ENCODE measurements around the gene CDH8. TPM values are rescaled to one million over a fixed set of nuclear protein-coding genes. Genes with fewer than 3 reads are reported as not detected.

CDH8 gene
- total RNA-seq, 8 experiments from 2014 or later: 0.61 to 70.0 (median 20.3) TPM

DNA sequence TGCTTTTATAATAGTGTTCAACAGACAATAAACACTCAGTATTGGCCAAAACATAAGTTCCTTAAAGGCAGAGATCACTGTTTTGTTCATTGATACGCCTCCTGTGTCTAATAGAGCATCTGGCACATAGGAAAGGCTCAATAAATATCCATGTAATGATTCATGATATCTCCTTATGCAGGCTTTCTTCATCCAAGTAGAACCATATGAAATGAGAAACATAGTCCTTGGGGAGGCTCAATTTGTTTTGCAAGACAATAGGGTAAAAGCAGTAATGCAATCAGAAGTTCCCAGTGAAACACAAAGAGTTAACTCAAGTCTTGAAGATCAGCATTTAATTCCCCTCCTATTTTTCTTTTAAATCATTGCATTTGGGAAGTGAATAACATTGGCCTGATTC is 16.4 kb downstream of the CDH8 start:
- in situ Hi-C loops (cut with MboI; ENCODE audit: low pct_unique_long_range_greater_than_20kb in 2 of 9, low sequenced_read_pairs in 9 of 9, unreplicated experiment in 9 of 9): no loop called here
- Histone ChIP-seq H3K27ac (no peak overlapping the region), H3K4me1 (replicated peaks in 1 of 2) (peaks cover 9 to 10% of the 10 kb centered on the region in 2 donors), H3K4me3 (no peak overlapping the region)
- no peak for ATAC-seq (replicated peaks in 6 of 8)
- 0 to 100% (median 82%) methylated on average over 1 of the region's 1 CpG; no CpG with 5 or more reads in 2 of the 10 experiments for WGBS, 10 experiments

DNA sequence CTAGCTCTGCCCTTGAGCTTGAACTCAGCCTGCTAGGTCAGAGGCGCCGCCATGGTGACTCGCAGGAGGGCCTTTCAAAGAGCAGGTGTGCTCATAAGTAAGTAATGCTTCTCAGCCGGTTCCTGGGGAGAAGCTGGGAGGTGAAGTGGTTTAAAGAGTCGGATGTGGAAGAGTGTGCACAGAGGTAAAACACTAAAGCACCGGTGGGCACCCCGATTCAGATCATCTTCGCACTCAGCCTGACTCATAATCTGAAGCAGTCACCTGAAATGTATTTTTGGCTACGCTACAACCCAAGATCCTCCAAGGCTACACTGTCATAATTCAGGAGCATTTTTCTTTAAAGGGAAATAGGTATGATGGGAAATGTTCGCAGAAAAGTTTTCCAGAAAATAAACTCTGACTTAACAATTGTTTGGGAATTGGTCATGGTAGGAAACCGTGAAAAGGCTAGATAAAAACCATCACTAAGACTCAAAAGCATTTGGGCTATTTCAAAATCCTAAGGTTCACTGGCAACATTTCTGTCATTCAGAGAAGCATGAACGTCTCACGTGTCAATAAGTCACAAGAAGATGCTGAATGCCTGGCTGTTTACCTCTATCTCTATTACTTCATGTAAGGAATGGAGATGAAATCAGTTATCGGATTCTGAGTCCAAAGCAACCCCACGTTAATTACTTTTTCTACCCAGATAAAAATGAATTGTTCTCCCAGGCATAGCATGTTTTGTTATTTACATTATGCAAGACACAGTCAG is 17.8 kb downstream of the CDH8 start:
- ATAC-seq (replicated peaks in 6 of 8): no peak
- Histone ChIP-seq H3K27ac (no peak overlapping the region), H3K4me1 (replicated peaks in 1 of 2) (peaks cover 11 to 21% of the 10 kb centered on the region in 2 donors), H3K4me3 (no peak overlapping the region)
- in situ Hi-C loops (cut with MboI; ENCODE audit: low pct_unique_long_range_greater_than_20kb in 2 of 9, low sequenced_read_pairs in 9 of 9, unreplicated experiment in 9 of 9): no loop called here
- WGBS, 10 experiments: 16 to 98% (median 82%) methylated on average over 6 to 13 of the region's 15 CpGs; no CpG with 5 or more reads in 1 of the 10 experiments

DNA sequence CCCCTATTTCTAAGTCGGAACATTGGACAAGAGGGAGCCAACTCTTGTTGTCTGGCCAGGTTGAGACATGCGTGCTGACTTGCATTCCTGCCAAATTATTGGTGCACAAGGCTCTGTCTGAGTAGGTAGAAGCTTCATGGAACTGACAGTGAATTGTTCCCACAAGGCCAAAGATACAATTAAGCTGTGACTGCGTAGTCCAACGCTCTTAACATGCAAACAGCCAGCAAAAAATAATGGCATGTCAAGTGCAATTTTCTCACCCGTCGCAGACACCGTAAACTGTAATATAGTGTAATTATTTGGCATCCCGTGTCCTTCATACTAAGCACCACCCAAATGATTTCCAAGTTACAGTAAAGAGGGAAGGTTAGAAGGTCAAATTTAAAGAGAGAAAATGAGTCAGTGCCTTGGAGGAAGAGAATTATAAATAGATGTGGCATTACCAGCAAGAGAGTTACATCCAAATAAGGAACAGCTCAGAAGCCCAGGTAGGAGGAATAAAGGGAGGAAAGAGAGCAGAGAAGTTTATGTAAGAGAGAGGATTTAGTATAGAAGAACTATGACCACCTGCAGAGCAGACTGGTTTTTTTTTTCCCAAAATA is 21.8 kb downstream of the CDH8 start:
- H3K27ac ChIP-seq: no peak overlapping the region
- WGBS, 10 experiments: 6 to 100% (median 55%) methylated on average over 1 to 8 of the region's 8 CpGs

DNA sequence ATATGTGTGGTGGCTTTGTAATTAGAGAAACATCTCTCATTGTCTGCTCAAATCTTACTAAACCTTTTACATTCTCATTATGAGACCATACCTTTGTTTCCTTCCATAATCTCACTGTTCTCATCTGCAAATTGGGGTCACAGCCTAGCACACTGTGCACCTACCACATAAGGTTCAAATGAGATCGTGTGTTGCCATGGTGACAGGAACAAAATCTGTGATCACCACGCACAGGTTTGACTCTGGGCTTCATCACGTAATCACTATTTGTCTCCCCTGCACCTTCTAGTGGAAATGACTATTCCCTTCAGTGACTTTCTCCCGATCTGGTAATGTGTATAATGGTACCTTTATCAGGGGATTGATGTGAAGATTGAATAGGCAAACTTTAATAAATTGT is 26.1 kb downstream of the CDH8 start:
- WGBS, 10 experiments: 40 to 96% (median 80%) methylated on average over 1 to 4 of the region's 4 CpGs; no CpG with 5 or more reads in 3 of the 10 experiments
- in situ Hi-C loops (cut with MboI; ENCODE audit: low pct_unique_long_range_greater_than_20kb in 2 of 9, low sequenced_read_pairs in 9 of 9, unreplicated experiment in 9 of 9): no loop called here
- H3K4me3 ChIP-seq: no peak overlapping the region
- peaks cover 3 to 11% of the 10 kb centered on the region in 2 donors for H3K4me1 ChIP-seq (replicated peaks in 1 of 2)
- no peak overlapping the region for H3K27ac ChIP-seq
- no peak for ATAC-seq (replicated peaks in 6 of 8)

More for the DNA sequence above, 21.8 kb downstream of the CDH8 start:
- peak in 6 of 8 experiments; percentile 35 to 92 (median 76) for ATAC-seq (replicated peaks in 6 of 8)
- in situ Hi-C loops (cut with MboI; ENCODE audit: low pct_unique_long_range_greater_than_20kb in 2 of 9, low sequenced_read_pairs in 9 of 9, unreplicated experiment in 9 of 9): no loop called here
- H3K4me1 ChIP-seq (replicated peaks in 1 of 2): peaks cover 3 to 11% of the 10 kb centered on the region in 2 donors
- no peak overlapping the region for H3K4me3 ChIP-seq

DNA sequence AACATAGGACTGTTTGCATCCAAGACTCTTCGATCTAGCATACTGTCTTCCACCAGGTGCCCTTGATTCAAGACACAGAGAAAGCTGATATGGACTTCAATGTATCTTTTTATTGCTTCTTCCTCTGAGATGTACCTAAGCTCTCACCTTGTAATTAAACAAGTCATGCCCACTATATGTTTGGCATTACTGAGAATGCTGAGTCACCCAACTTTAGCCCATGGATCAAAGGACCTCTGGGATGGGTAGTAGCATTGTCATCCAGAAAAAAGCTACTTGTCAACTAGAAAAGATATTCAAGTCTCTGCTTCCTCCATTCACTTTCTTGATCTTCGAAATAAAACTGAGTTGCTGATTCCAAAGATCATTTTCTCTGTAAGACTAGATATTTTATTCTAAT is 37.8 kb downstream of the CDH8 start:
- ATAC-seq (replicated peaks in 6 of 8): no peak
- in situ Hi-C loops (cut with MboI; ENCODE audit: low pct_unique_long_range_greater_than_20kb in 2 of 9, low sequenced_read_pairs in 9 of 9, unreplicated experiment in 9 of 9): no loop called here
- no peak overlapping the region for H3K4me3 ChIP-seq
- no peak overlapping the region for H3K27ac ChIP-seq
- no peaks in the 10 kb centered on the region for H3K4me1 ChIP-seq (replicated peaks in 1 of 2)
- 0 to 100% (median 65%) methylated on average over 1 to 2 of the region's 2 CpGs; no CpG with 5 or more reads in 2 of the 10 experiments for WGBS, 10 experiments

DNA sequence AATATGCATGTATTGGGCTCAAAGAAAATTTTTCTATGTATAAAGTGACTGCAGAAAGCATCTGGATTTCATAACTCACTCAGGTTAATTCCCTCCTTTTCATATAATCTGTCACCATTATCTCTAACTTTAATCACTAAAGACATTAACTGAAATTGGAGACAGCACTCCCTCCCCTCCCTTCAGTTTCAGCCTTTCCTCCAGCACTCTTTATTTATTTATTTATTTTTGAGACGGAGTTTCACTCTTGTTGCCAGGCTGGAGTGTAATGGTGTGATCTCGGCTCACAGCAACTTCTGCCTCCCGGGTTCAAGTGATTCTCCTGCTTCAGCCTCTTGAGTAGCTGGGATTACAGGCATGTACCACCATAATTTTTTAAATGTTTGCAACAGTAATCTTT is 43.1 kb downstream of the CDH8 start:
- ATAC-seq (replicated peaks in 6 of 8): no peak
- in situ Hi-C loops (cut with MboI; ENCODE audit: low pct_unique_long_range_greater_than_20kb in 2 of 9, low sequenced_read_pairs in 9 of 9, unreplicated experiment in 9 of 9): no loop called here
- Histone ChIP-seq H3K27ac (no peak overlapping the region), H3K4me1 (replicated peaks in 1 of 2) (no peaks in the 10 kb centered on the region), H3K4me3 (no peak overlapping the region)
- 0 to 100% (median 68%) methylated on average over 2 to 3 of the region's 3 CpGs; no CpG with 5 or more reads in 1 of the 10 experiments for WGBS, 10 experiments

DNA sequence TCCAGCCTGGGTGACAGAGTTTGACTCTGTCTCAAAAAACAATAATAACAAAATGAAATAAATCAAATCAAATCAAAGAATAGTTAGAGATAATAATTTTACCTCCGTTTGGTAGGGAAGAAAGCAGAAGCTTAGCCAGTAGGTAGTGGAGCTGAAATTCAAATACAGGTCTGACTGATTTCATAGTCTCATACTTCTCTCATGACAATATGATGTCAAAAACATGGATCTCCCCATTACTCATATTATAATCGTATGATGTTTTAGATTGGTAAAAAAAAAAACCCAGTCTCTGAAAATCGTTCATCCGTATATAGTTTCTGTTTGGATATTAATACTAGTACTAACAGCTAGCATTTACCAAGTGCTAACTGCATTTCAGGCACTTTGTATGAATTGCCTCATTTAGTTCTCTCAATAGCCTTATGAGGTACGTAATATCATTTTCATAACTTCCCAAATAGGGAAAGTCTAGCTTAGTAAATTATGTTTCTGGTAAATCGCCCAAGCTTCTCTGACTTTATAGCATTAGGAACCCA is 48.7 kb downstream of the CDH8 start:
- 23 to 100% (median 74%) methylated on average over 3 to 6 of the region's 6 CpGs for WGBS, 10 experiments
- in situ Hi-C loops (cut with MboI; ENCODE audit: low pct_unique_long_range_greater_than_20kb in 2 of 9, low sequenced_read_pairs in 9 of 9, unreplicated experiment in 9 of 9): no loop called here
- H3K4me3 ChIP-seq: no peak overlapping the region

DNA sequence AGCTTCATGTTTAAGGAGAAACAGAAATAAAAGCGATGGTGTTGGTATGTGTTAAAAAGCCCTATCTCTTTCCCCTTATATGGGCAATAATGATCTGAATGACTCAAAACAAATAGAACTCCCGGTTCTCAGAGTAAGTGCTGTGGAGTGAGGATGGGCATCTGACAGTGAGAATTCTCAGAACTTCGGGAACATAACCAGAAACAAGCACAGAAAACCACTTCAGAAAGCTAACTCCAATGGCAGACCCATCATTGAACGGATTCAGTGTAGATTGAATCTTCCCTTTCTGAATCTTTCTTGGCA is 67.2 kb downstream of the CDH8 start:
- Histone ChIP-seq H3K27ac (no peak overlapping the region), H3K4me3 (no peak overlapping the region)
- ATAC-seq (replicated peaks in 6 of 8): peak in 1 of 8 experiments; percentile 40

More for the DNA sequence above, 48.7 kb downstream of the CDH8 start:
- Histone ChIP-seq H3K27ac (no peak overlapping the region), H3K4me1 (replicated peaks in 1 of 2) (no peaks in the 10 kb centered on the region)
- no peak for ATAC-seq (replicated peaks in 6 of 8)

DNA sequence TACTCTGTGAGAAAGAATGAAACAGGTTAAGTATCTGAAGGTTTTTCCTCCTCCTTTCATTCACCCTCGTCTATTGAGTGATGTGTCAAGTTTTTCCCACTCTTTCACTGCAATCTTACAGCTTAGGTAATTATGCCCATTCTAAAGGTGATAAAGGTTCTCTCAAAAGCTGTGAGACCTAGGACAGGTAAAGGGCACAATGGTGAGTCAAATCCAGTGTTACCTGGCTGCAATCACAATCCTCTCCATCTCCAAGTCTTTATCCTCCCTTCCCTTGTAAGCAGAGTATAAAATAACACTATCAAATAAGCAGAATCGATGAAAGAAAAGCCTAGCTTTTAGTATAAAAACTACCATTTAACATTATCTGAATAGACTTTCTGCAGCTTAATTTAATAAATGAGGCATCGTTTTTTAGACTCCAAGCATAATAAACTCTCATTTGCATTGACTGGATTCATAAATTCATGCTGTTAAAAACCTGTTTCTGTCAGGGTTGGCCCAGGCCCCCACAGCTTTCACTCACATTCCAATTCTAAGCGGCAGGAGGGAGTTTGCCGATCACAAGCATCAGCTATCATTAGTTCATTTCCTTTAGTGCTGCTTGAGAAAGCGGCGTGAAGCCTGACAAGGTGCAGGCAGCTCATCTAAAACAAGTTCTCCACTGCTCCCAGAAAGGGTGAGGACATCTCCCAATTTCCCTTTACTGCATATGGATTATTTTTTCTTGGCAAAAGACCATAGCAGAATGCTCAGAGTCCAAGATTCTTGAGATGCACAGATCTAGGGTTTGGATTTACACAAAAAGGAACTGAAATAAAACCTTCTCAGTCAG is 67.8 kb downstream of the CDH8 start:
- 0 to 73% (median 44%) methylated on average over 1 to 7 of the region's 7 CpGs for WGBS, 10 experiments
- in situ Hi-C loops (cut with MboI; ENCODE audit: low pct_unique_long_range_greater_than_20kb in 2 of 9, low sequenced_read_pairs in 9 of 9, unreplicated experiment in 9 of 9): no loop called here
- peak in 1 of 8 experiments; percentile 33 for ATAC-seq (replicated peaks in 6 of 8)
- Histone ChIP-seq H3K27ac (no peak overlapping the region), H3K4me3 (no peak overlapping the region), H3K4me1 (replicated peaks in 1 of 2) (peaks cover 0 to 2% of the 10 kb centered on the region in 2 donors)

More for the DNA sequence above, 67.2 kb downstream of the CDH8 start:
- in situ Hi-C loops (cut with MboI; ENCODE audit: low pct_unique_long_range_greater_than_20kb in 2 of 9, low sequenced_read_pairs in 9 of 9, unreplicated experiment in 9 of 9): no loop called here
- H3K4me1 ChIP-seq (replicated peaks in 1 of 2): peaks cover 0 to 2% of the 10 kb centered on the region in 2 donors
- WGBS, 10 experiments: 31 to 100% (median 83%) methylated on average over 1 to 4 of the region's 4 CpGs; no CpG with 5 or more reads in 1 of the 10 experiments

DNA sequence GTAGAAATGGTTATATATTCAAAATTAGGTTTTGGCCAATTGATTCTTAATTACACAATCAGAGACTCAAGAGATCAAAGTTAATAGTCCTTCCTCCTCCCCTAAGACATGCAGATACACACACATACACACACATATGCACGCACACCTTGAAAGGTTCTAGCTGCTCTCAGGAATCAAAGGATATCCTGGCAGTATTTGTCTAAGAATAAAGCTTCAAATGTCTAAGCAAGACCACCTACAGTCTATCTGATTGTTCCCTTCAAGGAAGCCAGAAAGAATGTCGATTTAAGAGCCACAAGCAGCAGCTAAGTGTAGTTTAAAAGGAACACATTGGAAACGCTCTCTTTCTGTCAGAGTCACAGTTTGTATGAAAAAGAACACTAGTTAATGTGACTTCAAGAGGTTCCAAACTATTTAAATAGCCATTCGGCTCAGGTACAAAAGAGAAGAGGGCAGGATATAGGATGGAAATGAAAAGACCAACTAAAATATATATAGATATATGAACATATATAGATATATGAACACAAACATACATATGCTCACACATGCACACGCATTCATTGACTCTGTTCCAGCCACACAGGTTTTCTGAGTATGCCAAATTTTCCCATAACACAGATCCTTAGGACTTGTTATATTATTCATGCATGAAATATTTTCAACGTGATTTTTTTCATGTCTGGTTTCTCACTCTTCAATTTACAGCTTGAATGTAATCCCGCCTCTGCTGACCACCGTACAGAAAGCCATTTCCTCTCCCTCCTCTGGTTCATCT is 79.0 kb downstream of the CDH8 start:
- ATAC-seq (replicated peaks in 6 of 8): no peak
- H3K4me1 ChIP-seq (replicated peaks in 1 of 2): no peaks in the 10 kb centered on the region
- 4 to 57% (median 39%) methylated on average over 2 to 8 of the region's 8 CpGs for whole genome bisulfite sequencing, 10 experiments
- H3K4me3 ChIP-seq: no peak overlapping the region
- no peak overlapping the region for H3K27ac ChIP-seq
- in situ Hi-C loops (cut with MboI; ENCODE audit: low pct_unique_long_range_greater_than_20kb in 2 of 9, low sequenced_read_pairs in 9 of 9, unreplicated experiment in 9 of 9): no loop called here

DNA sequence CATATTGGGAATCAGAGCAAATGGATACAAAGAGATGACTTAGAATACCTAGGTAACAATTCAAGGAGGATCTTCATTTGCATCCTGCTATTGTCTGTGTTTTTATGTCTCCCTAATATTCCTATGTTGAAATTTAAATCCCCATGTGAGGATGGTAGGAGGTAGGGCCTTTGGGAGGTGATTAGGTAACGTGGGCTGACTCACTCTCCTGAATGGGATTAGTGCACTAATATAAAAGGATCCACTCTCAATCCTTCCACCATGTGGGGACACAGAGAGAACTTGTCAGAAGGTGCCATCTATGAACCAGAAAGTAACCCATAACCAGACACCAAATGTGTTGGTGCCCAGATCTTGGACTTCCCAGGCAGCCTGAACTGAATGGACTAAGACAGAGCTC is 83.4 kb downstream of the CDH8 start:
- in situ Hi-C loops (cut with MboI; ENCODE audit: low pct_unique_long_range_greater_than_20kb in 2 of 9, low sequenced_read_pairs in 9 of 9, unreplicated experiment in 9 of 9): no loop called here
- H3K4me3 ChIP-seq: no peak overlapping the region
- H3K27ac ChIP-seq: no peak overlapping the region
- no peaks in the 10 kb centered on the region for H3K4me1 ChIP-seq (replicated peaks in 1 of 2)
- no peak for ATAC-seq (replicated peaks in 6 of 8)
- WGBS, 10 experiments: 0 to 86% (median 46%) methylated on average over 1 of the region's 1 CpG; no CpG with 5 or more reads in 4 of the 10 experiments

DNA sequence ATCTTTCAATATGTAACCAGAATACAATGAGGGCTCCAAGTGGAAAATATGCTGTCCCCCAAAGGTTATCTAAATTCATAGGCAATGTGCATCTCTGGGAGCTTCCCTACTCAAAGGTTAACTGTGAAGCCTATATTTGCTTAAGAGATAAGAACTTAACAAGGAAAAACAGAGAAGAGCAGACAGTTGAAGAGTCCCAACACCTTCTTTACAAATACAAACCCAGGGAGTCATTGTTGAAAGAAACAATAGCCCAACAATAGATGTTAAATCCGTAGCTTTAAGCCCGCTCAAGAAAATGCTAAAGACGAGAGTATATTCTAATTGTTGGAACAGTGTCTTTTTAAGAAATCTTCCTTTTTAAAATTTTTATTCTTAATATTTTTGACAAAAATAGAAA is 87.8 kb downstream of the CDH8 start:
- Histone ChIP-seq H3K4me1 (replicated peaks in 1 of 2) (no peaks in the 10 kb centered on the region), H3K4me3 (no peak overlapping the region), H3K27ac (no peak overlapping the region)
- in situ Hi-C loops (cut with MboI; ENCODE audit: low pct_unique_long_range_greater_than_20kb in 2 of 9, low sequenced_read_pairs in 9 of 9, unreplicated experiment in 9 of 9): no loop called here
- 30 to 100% (median 73%) methylated on average over 1 to 3 of the region's 3 CpGs; no CpG with 5 or more reads in 1 of the 10 experiments for WGBS, 10 experiments
- no peak for ATAC-seq (replicated peaks in 6 of 8)

Data from motor neuron (in vitro differentiated cells).